ENCODE data around the gene CHST15.
"Not testable (repeated sequence)": the region's sequence is repeated elsewhere in the genome, so short reads cannot be mapped to it uniquely, and the experiment has no call there.

Gene CHST15

GRCh38 chr10:124042656-124043309 lies 50.6 kb downstream of the CHST15 start:
- FAIRE-seq, result no peak

- no peak for FAIRE-seq
Measured at GRCh38 chr10:124041675-124042445, 51.5 kb downstream of the CHST15 start.

- FAIRE-seq, result no peak
Measured at GRCh38 chr10:124040451-124041188, 52.8 kb downstream of the CHST15 start.

- no peak for FAIRE-seq
Measured at GRCh38 chr10:124039483-124040013, 53.9 kb downstream of the CHST15 start.

GRCh38 chr10:124037784-124038183 lies 55.6 kb downstream of the CHST15 start:
- FAIRE-seq, result no peak

- FAIRE-seq, result no peak
Measured at GRCh38 chr10:124037286-124037685, 56.1 kb downstream of the CHST15 start.

GRCh38 chr10:124036746-124037145 lies 56.7 kb downstream of the CHST15 start:
- FAIRE-seq, result no peak

- no peak for FAIRE-seq
Measured at GRCh38 chr10:124035928-124036558, 57.4 kb downstream of the CHST15 start.

GRCh38 chr10:124035306-124035927 lies 58.0 kb downstream of the CHST15 start:
- no peak for FAIRE-seq

GRCh38 chr10:124034576-124035305 lies 58.7 kb downstream of the CHST15 start:
- FAIRE-seq, result not testable (repeated sequence)

GRCh38 chr10:124033887-124034218 lies 59.5 kb downstream of the CHST15 start:
- no peak for FAIRE-seq

GRCh38 chr10:124032971-124033886 lies 60.2 kb downstream of the CHST15 start:
- no peak for FAIRE-seq

- no peak for FAIRE-seq
Measured at GRCh38 chr10:124032087-124032935, 61.1 kb downstream of the CHST15 start.

- FAIRE-seq, result no peak
Measured at GRCh38 chr10:124030492-124031110, 62.8 kb downstream of the CHST15 start.

- FAIRE-seq, result no peak
Measured at GRCh38 chr10:124030061-124030460, 63.3 kb downstream of the CHST15 start.

- FAIRE-seq, result no peak
Measured at GRCh38 chr10:124029559-124029958, 63.8 kb downstream of the CHST15 start.

- FAIRE-seq, result no peak
Measured at GRCh38 chr10:124028700-124029480, 64.5 kb downstream of the CHST15 start.

GRCh38 chr10:124027651-124028050 lies 65.7 kb downstream of the CHST15 start:
- FAIRE-seq, result no peak
